GM19239 (cell line): ENCODE measurements around the gene ERG.

Experiments used
- DNase-seq: peaks from one replicate; pipeline ENCODE4 v3.0.0; 2011; ENCODE audit warnings: low spot score; ENCODE audit not compliant: insufficient read length
- FAIRE-seq: peaks from 2 replicates; lab custom pipeline; 2011; peaks lifted over from hg19 to GRCh38; lab: Jason Lieb, UNC

Gene ERG

GRCh38 chr21:38402291-38402690, 96.0 kb downstream of the ERG start:
- no peak for FAIRE-seq

GRCh38 chr21:38401191-38401926, 96.9 kb downstream of the ERG start:
- FAIRE-seq = no peak
- DNase-seq = no peak

More at GRCh38 chr21:38402291-38402690, 96.0 kb downstream of the ERG start:
- DNase-seq = no peak

- DNase-seq = no peak
- FAIRE-seq = no peak
Observed at GRCh38 chr21:38400195-38400919, 97.9 kb downstream of the ERG start.

- DNase-seq (no peak), FAIRE-seq (no peak)
Observed at GRCh38 chr21:38399103-38399502, 99.2 kb downstream of the ERG start.

- FAIRE-seq (no peak), DNase-seq (no peak)
Observed at GRCh38 chr21:38396325-38396724, 102.0 kb downstream of the ERG start.

- DNase-seq (no peak), FAIRE-seq (no peak)
Observed at GRCh38 chr21:38395581-38395980, 102.7 kb downstream of the ERG start.

- no peak for FAIRE-seq
- DNase-seq = no peak
Observed at GRCh38 chr21:38392661-38393060, 105.6 kb downstream of the ERG start.

GRCh38 chr21:38389896-38390295, 108.4 kb downstream of the ERG start:
- FAIRE-seq = no peak

GRCh38 chr21:38389354-38389676, 109.0 kb downstream of the ERG start:
- FAIRE-seq (no peak), DNase-seq (no peak)

More at GRCh38 chr21:38389896-38390295, 108.4 kb downstream of the ERG start:
- no peak for DNase-seq

GRCh38 chr21:38388647-38389353, 109.5 kb downstream of the ERG start:
- FAIRE-seq (no peak), DNase-seq (no peak)

- DNase-seq (no peak), FAIRE-seq (no peak)
Observed at GRCh38 chr21:38388203-38388602, 110.1 kb downstream of the ERG start.

- no peak for FAIRE-seq
- DNase-seq = no peak
Observed at GRCh38 chr21:38386967-38387366, 111.3 kb downstream of the ERG start.

- no peak for FAIRE-seq
Observed at GRCh38 chr21:38385427-38386175, 112.7 kb downstream of the ERG start.

GRCh38 chr21:38384675-38385426, 113.4 kb downstream of the ERG start:
- no peak for DNase-seq
- FAIRE-seq = no peak

More at GRCh38 chr21:38385427-38386175, 112.7 kb downstream of the ERG start:
- no peak for DNase-seq

- FAIRE-seq (no peak), DNase-seq (no peak)
Observed at GRCh38 chr21:38384238-38384560, 114.1 kb downstream of the ERG start.

- DNase-seq = no peak
- FAIRE-seq = no peak
Observed at GRCh38 chr21:38383411-38384237, 114.7 kb downstream of the ERG start.

- no peak for FAIRE-seq
- no peak for DNase-seq
Observed at GRCh38 chr21:38380481-38381137, 117.7 kb downstream of the ERG start.

GRCh38 chr21:38379147-38379546, 119.1 kb downstream of the ERG start:
- DNase-seq = no peak
- no peak for FAIRE-seq
